ENCODE results near the gene SLC14A1.

GRCh38 chr18:45738660-45739059, 14.7 kb downstream of the SLC14A1 start:
- TF ChIP-seq CTCF (IDR thresholded peaks at IDR 0.05) (no peak), POLR2A (IDR thresholded peaks at IDR 0.05) (no peak), EP300 (IDR thresholded peaks at IDR 0.05) (no peak)

All from ovary (tissue), 3 donors.